ENCODE data around the gene SMIM12. TPM values are rescaled to one million over a fixed set of nuclear protein-coding genes. Genes with fewer than 3 reads are reported as not detected.

Gene SMIM12
- total RNA-seq, 6 experiments from 2014 or later = 42.0 to 53.6 (median 45.6) TPM

DNA sequence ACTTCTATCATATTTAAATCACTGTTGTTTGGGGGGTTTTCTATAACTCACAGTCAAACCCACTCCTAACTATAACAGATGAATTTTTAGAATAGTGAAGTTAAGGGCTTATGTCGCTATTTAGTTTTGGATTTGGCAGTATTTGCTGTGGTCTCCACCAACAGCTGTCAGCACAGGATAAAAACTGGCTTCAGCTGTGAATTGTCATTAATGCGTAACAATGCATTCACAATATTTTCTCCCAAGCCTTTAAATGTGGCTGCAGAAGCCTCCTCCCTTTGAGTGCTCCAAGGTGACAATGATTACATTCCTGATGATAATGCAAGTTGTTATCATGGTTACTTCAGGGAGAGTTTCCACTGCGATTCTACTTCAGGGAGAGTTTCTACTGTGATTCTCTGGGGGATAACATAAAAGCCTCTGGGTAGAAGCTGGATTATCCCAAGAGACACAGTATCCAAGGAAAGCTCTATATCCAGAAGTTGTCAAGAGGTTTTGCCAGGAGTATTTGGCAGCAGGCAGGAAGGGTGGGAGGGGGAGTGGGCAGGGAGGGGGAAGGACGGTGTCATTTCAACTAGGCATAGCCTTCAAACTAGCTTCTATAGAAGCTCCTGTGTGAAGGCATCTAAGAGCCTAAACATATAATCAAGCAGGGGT lies 14.9 kb upstream of the SMIM12 start:
- no peaks in the 10 kb centered on the region for H3K9me3 Mint-ChIP-seq

DNA sequence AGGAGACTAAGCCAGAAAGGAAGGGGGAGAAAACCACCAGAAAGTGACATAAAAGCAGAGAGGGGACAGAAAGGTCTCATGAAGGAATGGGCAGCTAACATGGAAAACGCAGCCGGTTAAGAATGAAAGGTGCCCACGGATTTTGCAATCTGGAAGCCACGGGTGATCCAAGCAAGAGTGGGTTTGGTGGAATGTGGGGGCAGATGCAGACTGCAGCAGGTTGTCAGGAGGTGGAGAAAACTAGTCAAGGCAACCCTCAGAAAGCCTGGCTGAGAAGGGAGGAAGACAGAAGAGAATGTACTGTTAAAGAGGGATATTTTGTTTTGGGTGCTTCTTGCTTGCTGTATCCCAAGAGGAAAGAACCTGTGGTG lies 12.6 kb upstream of the SMIM12 start:
- no peak overlapping the region for H3K4me3 Mint-ChIP-seq
- H3K27me3 Mint-ChIP-seq (ENCODE audit: insufficient read depth) = peaks cover 40% of the 10 kb centered on the region
- H3K27ac Mint-ChIP-seq = no peak overlapping the region
- DNase-seq = no peak
- TF ChIP-seq, protein P1, sequence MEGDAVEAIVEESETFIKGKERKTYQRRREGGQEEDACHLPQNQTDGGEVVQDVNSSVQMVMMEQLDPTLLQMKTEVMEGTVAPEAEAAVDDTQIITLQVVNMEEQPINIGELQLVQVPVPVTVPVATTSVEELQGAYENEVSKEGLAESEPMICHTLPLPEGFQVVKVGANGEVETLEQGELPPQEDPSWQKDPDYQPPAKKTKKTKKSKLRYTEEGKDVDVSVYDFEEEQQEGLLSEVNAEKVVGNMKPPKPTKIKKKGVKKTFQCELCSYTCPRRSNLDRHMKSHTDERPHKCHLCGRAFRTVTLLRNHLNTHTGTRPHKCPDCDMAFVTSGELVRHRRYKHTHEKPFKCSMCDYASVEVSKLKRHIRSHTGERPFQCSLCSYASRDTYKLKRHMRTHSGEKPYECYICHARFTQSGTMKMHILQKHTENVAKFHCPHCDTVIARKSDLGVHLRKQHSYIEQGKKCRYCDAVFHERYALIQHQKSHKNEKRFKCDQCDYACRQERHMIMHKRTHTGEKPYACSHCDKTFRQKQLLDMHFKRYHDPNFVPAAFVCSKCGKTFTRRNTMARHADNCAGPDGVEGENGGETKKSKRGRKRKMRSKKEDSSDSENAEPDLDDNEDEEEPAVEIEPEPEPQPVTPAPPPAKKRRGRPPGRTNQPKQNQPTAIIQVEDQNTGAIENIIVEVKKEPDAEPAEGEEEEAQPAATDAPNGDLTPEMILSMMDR (IDR thresholded peaks at IDR 0.05) = no peak
- H3K9me3 Mint-ChIP-seq = no peaks in the 10 kb centered on the region
- no peaks in the 10 kb centered on the region for H3K4me1 Mint-ChIP-seq (ENCODE audit: low read depth)
- no peaks in the 10 kb centered on the region for H3K36me3 Mint-ChIP-seq (ENCODE audit: low read depth)

More for the DNA sequence above, 14.9 kb upstream of the SMIM12 start:
- no peak overlapping the region for H3K27ac Mint-ChIP-seq
- H3K4me1 Mint-ChIP-seq (ENCODE audit: low read depth) = no peaks in the 10 kb centered on the region
- peaks cover 36% of the 10 kb centered on the region for H3K27me3 Mint-ChIP-seq (ENCODE audit: insufficient read depth)
- no peak for DNase-seq
- H3K4me3 Mint-ChIP-seq = no peak overlapping the region
- TF ChIP-seq, protein P1 (IDR thresholded peaks at IDR 0.05) = no peak
- no peaks in the 10 kb centered on the region for H3K36me3 Mint-ChIP-seq (ENCODE audit: low read depth)

DNA sequence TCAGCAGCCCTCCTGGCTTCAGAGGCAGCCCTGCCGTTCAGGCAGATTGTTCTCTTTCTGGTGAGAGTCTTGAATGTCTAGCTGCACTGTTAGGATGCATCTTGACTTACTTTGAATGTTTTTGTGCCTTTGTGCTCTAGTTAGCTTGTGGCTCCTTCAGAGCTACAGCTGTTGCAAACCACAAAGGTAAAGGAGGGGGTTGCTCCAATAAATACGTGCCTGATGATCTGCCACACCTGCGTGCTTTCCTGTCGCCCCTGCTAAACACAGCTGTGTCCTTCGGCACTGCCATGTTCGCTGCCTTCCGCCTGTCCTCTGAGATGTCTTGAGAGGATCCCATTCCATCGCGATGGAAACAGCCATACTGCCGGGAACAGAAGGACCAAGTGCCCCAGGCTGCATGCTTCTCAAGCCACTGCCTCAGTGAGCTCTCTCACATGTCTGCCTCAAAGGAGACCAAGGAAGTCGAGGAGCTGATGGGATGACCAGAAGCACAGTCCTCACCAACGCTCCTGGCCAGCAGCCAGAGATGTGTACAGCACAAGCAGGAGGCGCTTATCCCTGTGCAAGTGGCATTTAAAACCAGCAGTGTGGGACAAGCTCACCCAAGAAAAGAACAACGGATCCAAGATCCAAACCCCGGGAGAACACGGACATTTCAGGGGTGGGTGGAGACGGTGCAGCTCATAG lies 12.0 kb upstream of the SMIM12 start:
- no peak for DNase-seq
- no peak overlapping the region for H3K27ac Mint-ChIP-seq
- TF ChIP-seq, protein P1 (IDR thresholded peaks at IDR 0.05) = no peak
- H3K4me1 Mint-ChIP-seq (ENCODE audit: low read depth) = no peaks in the 10 kb centered on the region
- no peaks in the 10 kb centered on the region for H3K9me3 Mint-ChIP-seq
- H3K36me3 Mint-ChIP-seq (ENCODE audit: low read depth) = no peaks in the 10 kb centered on the region
- no peak overlapping the region for H3K4me3 Mint-ChIP-seq
- H3K27me3 Mint-ChIP-seq (ENCODE audit: insufficient read depth) = peaks cover 39% of the 10 kb centered on the region

DNA sequence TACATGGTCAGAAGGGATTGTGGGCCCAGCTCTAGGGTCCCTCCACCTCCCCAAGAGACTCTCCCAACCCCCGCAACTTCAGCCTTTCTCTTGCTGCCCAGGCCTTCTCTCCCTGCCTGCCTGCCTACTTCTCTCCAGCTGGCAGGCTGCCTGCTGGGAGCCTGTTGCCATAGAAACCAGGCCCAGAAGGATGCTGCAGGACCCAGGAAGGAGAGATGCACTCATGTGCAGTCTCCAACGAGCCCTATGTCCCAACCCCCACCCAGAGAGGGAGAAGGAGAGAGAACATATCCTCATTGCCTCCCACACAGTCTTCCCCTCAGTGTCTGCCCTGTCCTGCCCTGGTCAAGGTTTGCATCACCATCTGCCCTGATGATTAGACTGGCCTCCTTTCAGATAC lies 10.8 kb upstream of the SMIM12 start:
- Mint-ChIP-seq H3K36me3 (ENCODE audit: low read depth) (no peaks in the 10 kb centered on the region), H3K27me3 (ENCODE audit: insufficient read depth) (peaks cover 38% of the 10 kb centered on the region)
- TF ChIP-seq, protein P1 (IDR thresholded peaks at IDR 0.05) = no peak

DNA sequence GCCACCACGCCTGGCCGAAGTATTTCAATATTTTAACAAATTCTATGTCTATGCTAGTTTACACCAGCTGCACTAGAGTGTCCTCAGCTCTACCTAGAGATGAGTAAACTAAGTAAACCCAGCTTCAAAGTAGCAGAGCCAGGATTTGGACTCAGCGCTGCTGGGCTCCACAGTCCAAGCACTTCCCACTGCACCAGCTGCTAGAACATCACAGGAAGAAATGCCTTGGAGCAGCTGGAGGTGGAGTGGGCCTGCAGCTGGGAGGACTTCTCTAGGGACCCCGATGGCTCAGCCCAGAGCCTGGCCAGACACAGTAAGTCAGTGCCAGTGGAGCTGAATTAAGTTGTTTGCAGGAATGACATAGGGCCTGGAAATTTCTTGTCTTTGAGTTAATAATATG lies 10.2 kb upstream of the SMIM12 start:
- DNase-seq = no peak
- no peaks in the 10 kb centered on the region for H3K36me3 Mint-ChIP-seq (ENCODE audit: low read depth)
- no peak overlapping the region for H3K27ac Mint-ChIP-seq
- H3K27me3 Mint-ChIP-seq (ENCODE audit: insufficient read depth) = peaks cover 38% of the 10 kb centered on the region
- TF ChIP-seq, protein P1 (IDR thresholded peaks at IDR 0.05) = no peak
- no peak overlapping the region for H3K4me3 Mint-ChIP-seq
- no peaks in the 10 kb centered on the region for H3K4me1 Mint-ChIP-seq (ENCODE audit: low read depth)
- no peaks in the 10 kb centered on the region for H3K9me3 Mint-ChIP-seq

More for the DNA sequence above, 10.8 kb upstream of the SMIM12 start:
- Mint-ChIP-seq H3K4me1 (ENCODE audit: low read depth) (no peaks in the 10 kb centered on the region), H3K4me3 (no peak overlapping the region), H3K27ac (no peak overlapping the region), H3K9me3 (no peaks in the 10 kb centered on the region)
- DNase-seq = no peak
